GM21786 (cell line): ENCODE measurements around the gene NAGLU.

Experiments
- ATAC-seq: cut with Tn5 transposase; IDR thresholded peaks from one replicate; pipeline ENCODE4 v1.9.1; 2021; ENCODE audit not compliant: unreplicated experiment

Gene NAGLU

GRCh38 chr17:42536048-42536371 lies at the start of gene NAGLU:
TSS of gene NAGLU (plus strand) at chr17:42536241. CDS start at chr17:42536273, 32 bp downstream.
- peak; percentile 73 for ATAC-seq

- no peak for ATAC-seq
Observed at GRCh38 chr17:42488032-42488431, 48.0 kb upstream of the NAGLU start.

GRCh38 chr17:42493319-42493718 lies 42.7 kb upstream of the NAGLU start:
- no peak for ATAC-seq

- no peak for ATAC-seq
Observed at GRCh38 chr17:42494673-42495072, 41.4 kb upstream of the NAGLU start.

GRCh38 chr17:42498828-42499227 lies 37.2 kb upstream of the NAGLU start:
- no peak for ATAC-seq

- no peak for ATAC-seq
Observed at GRCh38 chr17:42502091-42502490, 34.0 kb upstream of the NAGLU start.

GRCh38 chr17:42502926-42503325 lies 33.1 kb upstream of the NAGLU start:
- ATAC-seq, result no peak

GRCh38 chr17:42507671-42508070 lies 28.4 kb upstream of the NAGLU start:
- no peak for ATAC-seq

- no peak for ATAC-seq
Observed at GRCh38 chr17:42508426-42509165, 27.4 kb upstream of the NAGLU start.

GRCh38 chr17:42509409-42509808 lies 26.6 kb upstream of the NAGLU start:
- ATAC-seq, result no peak

- no peak for ATAC-seq
Observed at GRCh38 chr17:42509841-42510240, 26.2 kb upstream of the NAGLU start.

- no peak for ATAC-seq
Observed at GRCh38 chr17:42512246-42512645, 23.8 kb upstream of the NAGLU start.

- peak; percentile 63 for ATAC-seq
Observed at GRCh38 chr17:42512733-42513251, 23.2 kb upstream of the NAGLU start.

GRCh38 chr17:42513686-42514085 lies 22.4 kb upstream of the NAGLU start:
- ATAC-seq, result no peak

GRCh38 chr17:42514279-42514678 lies 21.8 kb upstream of the NAGLU start:
- no peak for ATAC-seq

GRCh38 chr17:42514867-42515266 lies 21.2 kb upstream of the NAGLU start:
- ATAC-seq, result no peak

- ATAC-seq, result no peak
Observed at GRCh38 chr17:42517516-42517915, 18.5 kb upstream of the NAGLU start.

GRCh38 chr17:42518046-42518754 lies 17.8 kb upstream of the NAGLU start:
- no peak for ATAC-seq

- ATAC-seq, result no peak
Observed at GRCh38 chr17:42518755-42519545, 17.1 kb upstream of the NAGLU start.

GRCh38 chr17:42519546-42520491 lies 16.2 kb upstream of the NAGLU start:
- no peak for ATAC-seq
